Mammary epithelial cell (primary cell): ENCODE data around the gene GEN1.

Experiments used
- CTCF ChIP-seq, 2 donors: IDR thresholded peaks in 1 of 2; conservative IDR thresholded peaks in 1 of 2; 2 replicates each; pipeline ENCODE4 v1.5.1; 2011 to 2012; ENCODE audit warnings: inconsistent platforms in 2 of 2, low read length in 2 of 2, mild to moderate bottlenecking in 2 of 2, control low read depth in 1 of 2, low read depth in 1 of 2; ENCODE audit not compliant: insufficient read depth in 1 of 2; ENCODE audit errors: extremely low read depth in 1 of 2
- EZH2 ChIP-seq: IDR thresholded peaks from 2 replicates; pipeline ENCODE4 v1.6.1; 2012; ENCODE audit warnings: low read length, inconsistent platforms, borderline replicate concordance

GRCh38 chr2:17710547-17711248 lies 43.2 kb upstream of the GEN1 start:
- TF ChIP-seq CTCF (conservative IDR thresholded peaks at IDR 0.05 in 1 of 2, IDR thresholded peaks at IDR 0.05 in 1 of 2; ENCODE audit: extremely low read depth in 1 of 2, insufficient read depth in 1 of 2, low read depth in 1 of 2, low read length in 2 of 2) (no peak), EZH2 (no peak)
